AG09319 (cell line): Measurements from ENCODE around the gene IVD.

Experiments
- DNase-seq: peaks from one replicate; pipeline ENCODE4 v3.0.0-alpha.2; 2010; ENCODE audit warnings: low read depth; ENCODE audit errors: extremely low read depth
- TF ChIP-seq, protein P1 (sequence below): IDR thresholded peaks from 2 replicates; pipeline ENCODE4 v1.5.1; 2011; ENCODE audit warnings: low read depth, mild to moderate bottlenecking, inconsistent platforms, low read length, moderate library complexity

The IVD gene

DNA sequence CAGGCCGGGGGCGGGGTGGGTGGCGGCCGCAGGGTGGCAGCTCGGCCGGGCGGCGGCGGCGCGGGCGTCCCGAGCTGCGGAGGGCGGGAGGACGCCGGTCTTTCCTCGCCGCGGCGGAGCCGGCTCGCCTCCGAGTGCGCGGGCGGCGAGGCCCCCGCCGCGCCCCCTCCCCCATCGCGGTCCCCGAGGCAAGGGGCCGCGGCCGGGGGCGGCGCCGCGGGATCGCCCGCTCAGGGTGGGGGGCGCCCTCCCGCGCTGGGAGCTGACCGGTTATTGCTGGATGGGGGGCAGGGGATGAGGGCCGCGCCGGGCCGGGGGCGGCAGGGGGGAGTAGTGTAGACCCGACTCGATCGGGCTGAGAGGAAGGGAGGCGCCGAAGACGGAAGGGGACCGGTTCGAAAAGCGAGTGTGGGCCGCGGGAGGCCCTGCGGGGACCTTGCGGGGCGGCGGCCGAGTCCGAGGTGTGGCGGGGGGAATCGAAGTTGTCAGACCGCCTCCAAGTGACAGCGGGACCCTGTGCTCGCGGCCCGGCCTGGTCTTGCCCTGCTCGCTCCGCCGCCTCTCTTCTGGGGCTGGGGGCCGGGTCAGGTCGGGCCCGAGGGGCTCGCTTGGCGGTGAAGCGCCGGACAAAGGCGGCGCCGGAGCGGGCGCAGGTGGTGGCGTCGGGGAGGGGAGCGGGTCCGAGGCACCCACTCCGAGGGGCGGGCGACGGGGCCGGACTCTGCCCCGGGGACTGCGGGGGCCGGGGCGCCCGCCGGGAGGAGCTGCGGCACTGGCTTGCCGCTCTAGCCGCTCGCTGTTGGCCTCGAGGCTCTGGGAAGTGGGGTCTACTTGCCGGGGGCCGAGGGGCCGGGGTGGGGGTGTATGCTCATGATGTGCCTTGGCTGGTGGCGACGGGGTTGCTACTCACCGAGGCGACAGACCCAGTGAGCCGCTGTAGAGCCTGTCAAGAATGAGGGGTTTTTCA, 36.3 kb downstream of the IVD start:
- TF ChIP-seq, protein P1, sequence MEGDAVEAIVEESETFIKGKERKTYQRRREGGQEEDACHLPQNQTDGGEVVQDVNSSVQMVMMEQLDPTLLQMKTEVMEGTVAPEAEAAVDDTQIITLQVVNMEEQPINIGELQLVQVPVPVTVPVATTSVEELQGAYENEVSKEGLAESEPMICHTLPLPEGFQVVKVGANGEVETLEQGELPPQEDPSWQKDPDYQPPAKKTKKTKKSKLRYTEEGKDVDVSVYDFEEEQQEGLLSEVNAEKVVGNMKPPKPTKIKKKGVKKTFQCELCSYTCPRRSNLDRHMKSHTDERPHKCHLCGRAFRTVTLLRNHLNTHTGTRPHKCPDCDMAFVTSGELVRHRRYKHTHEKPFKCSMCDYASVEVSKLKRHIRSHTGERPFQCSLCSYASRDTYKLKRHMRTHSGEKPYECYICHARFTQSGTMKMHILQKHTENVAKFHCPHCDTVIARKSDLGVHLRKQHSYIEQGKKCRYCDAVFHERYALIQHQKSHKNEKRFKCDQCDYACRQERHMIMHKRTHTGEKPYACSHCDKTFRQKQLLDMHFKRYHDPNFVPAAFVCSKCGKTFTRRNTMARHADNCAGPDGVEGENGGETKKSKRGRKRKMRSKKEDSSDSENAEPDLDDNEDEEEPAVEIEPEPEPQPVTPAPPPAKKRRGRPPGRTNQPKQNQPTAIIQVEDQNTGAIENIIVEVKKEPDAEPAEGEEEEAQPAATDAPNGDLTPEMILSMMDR: no peak; the same call in 1 of the 2 replicates
- no peak for DNase-seq

DNA sequence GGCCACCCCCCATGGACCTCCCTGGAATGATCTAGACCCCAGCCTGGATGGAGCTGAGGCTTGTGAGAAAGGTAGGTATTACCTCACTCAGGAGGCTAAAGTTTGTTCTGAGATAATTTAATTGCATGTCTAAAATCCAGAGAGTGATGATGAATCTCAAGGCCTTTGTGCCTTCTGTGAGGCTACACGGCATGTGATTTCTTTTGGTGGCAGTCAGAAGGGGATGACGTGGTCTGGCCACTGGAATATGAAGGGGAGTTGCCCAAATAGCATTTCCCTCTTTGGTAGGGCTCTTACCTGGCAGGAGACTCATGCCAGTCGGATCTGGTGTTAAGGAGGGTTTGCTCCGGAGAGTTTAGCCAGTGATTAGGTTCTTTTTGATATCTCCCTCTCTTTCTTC, 37.7 kb downstream of the IVD start:
- no peak for DNase-seq
- TF ChIP-seq, protein P1: no peak

DNA sequence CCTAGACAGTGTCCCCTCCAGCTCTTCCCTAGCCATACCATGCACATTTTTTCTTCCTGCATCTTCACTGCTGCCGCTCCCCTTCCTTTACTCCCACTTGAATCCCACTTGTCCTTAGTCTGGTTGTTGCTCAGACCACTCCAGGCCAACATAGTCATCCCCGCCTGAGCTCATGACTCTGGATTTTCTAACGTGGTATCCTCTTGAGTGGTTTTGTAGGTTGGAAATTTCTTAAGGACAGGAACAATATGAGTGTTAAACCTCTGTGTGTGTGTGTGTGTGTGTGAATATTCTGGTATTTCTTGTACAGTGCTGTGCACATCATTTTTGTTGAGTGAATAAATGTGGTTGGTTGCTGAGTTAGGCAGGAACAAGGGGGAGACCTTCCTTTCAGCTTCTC, 38.3 kb downstream of the IVD start:
- DNase-seq: no peak
- TF ChIP-seq, protein P1: no peak

DNA sequence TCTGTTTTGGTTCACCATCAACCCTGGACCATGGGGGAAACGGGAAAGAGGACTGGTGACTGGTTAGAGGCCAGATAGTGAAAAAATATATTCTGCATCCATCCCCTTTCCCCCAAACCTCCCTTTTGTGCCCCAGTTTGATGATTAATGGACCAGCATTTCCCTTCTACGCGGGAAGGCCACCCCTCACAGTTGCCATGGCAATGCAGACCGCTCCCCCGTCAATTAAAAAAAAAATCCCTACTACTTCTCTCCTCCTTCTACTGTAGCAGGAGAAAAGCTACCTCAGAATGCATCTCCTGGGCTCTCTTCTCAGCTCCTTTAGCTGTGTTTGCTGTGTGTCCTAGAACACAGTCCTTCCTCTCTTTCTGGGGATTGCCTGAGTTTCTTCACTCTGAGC, 39.1 kb downstream of the IVD start:
- TF ChIP-seq, protein P1: no peak
- DNase-seq: no peak

DNA sequence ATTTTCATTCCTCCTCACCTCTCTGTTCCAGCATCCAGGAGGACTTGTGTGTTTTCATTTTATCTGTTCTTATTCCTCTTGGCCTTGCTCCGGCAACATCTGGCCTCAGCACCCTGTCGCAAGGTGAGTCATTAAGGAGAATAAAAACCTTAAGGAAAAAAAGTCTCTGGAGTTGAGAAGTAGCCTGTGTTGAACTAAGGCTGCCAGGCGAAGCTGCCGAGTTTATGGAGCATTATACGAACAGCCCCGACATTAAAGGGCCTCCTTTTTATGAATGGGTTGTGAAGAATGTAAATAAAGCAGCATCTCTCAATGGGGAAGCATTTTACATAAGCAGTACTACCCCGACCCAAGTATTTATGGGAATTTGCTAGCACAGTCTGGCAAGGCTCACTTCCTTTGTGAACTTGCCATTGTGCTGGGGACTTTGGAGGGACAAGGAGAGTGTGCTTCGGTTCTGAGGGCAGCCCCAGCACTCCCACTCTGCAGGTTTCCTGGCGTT, 39.9 kb downstream of the IVD start:
- no peak for DNase-seq
- TF ChIP-seq, protein P1: no peak

DNA sequence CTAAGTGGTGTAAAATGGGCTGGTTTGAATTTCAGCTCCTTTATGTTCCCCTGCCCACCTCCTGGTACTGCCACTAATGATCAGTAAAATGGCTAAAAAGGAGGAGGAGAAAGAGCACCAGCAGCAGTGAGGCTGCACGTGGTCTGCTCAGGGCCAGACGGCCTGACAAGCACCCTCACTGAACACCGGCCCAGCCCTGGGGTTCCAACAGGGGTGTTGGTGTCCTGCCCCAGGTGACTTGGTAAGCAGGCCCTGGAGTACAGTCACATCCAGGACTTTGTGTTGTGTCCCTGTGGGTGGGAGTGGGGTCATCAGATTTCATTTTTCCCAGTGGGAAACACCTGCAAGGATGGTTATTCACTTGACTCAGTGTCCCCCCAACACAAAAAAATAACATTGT, 40.5 kb downstream of the IVD start:
- TF ChIP-seq, protein P1: no peak
- DNase-seq: no peak

DNA sequence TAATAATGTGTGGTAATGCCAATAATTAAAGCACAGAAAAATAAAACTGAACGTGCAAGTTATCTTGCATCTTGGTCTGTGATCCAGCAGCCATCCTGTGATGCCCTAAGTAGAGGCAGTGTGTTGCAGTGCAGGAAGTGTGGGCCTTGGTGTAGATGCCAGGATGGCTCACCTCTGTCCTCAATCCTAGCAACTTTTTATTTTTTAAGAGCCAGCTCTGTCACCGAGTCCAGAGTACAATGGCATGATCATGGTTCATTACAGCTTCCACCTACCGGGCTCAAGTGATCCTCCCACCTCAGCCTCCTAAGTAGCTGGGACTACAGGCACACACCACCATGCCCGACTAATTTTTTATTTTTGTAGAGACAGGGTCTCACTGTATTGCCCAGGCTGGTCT, 42.8 kb downstream of the IVD start:
- TF ChIP-seq, protein P1: no peak
- no peak for DNase-seq
